NCI-H748 (cell line): ENCODE data around the gene C15orf39.
"Not testable (repeated sequence)": the region's sequence is repeated elsewhere in the genome, so short reads cannot be mapped to it uniquely, and the experiment has no call there.

Source experiments
- DNase-seq: peaks from one replicate; lab custom pipeline; 2025; ENCODE audit not compliant: unreplicated experiment; lab: John Stamatoyannopoulos, UW

C15orf39 gene

GRCh38 chr15:75209289-75209676 lies 7.6 kb downstream of the C15orf39 start:
- DNase-seq: no peak

GRCh38 chr15:75210811-75211230 lies 9.1 kb downstream of the C15orf39 start:
- DNase-seq: no peak

- no peak for DNase-seq
Observed at GRCh38 chr15:75211436-75212199, 9.9 kb downstream of the C15orf39 start.

GRCh38 chr15:75212200-75212858 lies 10.6 kb downstream of the C15orf39 start:
- DNase-seq: no peak

DNA sequence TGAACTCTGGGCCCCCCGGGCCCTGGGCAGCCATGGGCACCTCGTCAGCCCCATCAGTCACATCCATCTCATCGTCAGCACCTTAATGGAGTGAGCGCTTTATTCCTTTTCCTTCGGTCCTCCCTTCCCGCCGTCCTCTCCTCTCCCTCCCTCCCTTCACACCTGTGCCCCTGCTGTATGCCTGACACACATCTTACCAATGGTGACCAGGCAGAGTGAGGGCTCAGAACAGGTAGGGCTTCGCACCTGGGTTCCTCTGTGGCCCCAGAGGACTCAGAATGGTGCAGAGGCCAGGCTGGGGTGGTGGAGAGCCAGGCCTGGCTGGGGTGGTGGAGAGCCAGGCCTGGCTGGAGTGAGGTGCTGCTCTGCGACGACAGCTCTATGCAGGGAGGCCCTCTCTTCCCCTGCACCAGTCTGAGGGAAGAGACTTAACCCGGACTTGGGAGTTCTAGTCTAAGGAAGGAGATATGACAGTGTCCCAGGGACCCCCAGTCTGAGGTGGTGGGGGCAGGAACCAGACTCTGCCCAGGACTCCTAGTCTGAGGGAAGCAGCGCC lies 11.6 kb downstream of the C15orf39 start:
- no peak for DNase-seq

- no peak for DNase-seq
Observed at GRCh38 chr15:75213768-75214221, 12.1 kb downstream of the C15orf39 start.

GRCh38 chr15:75214293-75215096 lies 12.8 kb downstream of the C15orf39 start:
- no peak for DNase-seq

GRCh38 chr15:75215107-75216004 lies 13.7 kb downstream of the C15orf39 start:
- no peak for DNase-seq

- no peak for DNase-seq
Observed at GRCh38 chr15:75217012-75217411, 15.3 kb downstream of the C15orf39 start.

DNA sequence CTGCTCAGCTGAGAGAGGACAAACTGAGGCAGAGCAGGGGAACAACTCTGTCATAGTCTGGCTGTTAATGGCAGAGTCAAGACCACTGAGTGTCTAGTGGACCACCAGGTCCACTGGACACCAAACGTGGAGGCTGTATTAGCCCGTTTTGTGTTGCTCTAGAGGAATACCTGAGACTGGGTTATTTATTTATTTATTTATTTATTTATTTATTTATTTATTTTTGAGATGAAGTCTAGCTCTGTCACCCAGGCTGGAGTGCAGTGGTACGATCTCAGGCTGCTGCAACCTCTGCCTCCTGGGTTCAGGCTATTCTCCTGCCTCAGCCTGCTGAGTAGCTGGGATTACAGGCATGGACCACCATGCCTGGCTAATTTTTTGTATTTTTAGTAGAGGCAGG lies 15.9 kb downstream of the C15orf39 start:
- not testable (repeated sequence) for DNase-seq

DNA sequence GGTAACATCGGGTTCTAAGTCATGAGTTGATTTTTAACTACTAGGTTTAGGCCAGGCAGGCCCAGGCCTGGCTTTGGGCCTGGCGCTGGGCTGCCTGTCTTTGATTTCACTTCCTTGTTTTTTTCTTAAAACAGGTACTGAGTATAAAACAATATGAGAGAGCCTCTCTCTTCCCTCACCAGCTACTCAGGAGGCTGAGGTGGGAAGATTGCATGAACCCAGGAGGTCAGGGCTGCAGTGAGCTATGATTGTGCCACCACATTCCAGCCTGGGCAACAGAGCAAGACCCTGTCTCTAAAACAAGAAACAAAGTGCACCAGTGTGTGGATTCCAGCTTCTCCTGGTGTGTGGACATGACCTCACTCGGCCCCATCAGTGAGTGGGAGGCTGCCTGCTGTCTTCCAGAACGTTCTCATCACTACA lies 17.8 kb downstream of the C15orf39 start:
- not testable (repeated sequence) for DNase-seq

DNA sequence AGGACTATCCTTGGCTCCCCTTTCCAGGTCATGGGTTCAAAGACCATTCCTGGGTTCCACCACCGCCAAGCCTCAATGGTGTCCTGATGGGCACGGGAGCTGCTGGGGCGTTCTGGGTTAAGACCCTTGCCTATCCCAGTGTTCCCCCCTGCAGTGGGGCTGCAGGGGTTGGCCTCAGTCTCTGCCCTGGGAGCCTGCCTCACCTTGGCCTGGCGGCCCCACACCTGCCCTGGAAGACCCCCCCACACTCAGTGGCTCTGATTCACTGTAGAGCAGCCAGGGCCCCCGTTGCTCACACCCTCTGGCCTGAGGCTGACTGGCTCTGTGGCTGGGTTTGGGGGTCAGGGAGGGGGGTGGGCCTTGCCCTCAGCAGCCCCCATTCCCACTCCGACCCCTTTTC lies 22.0 kb downstream of the C15orf39 start:
- no peak for DNase-seq

GRCh38 chr15:75224281-75224680 lies 22.6 kb downstream of the C15orf39 start:
- no peak for DNase-seq

- DNase-seq: not testable (repeated sequence)
Observed at GRCh38 chr15:75225102-75225836, 23.6 kb downstream of the C15orf39 start.

GRCh38 chr15:75225951-75226732 lies 24.5 kb downstream of the C15orf39 start:
- DNase-seq: no peak

- not testable (repeated sequence) for DNase-seq
Observed at GRCh38 chr15:75227112-75227511, 25.4 kb downstream of the C15orf39 start.

DNA sequence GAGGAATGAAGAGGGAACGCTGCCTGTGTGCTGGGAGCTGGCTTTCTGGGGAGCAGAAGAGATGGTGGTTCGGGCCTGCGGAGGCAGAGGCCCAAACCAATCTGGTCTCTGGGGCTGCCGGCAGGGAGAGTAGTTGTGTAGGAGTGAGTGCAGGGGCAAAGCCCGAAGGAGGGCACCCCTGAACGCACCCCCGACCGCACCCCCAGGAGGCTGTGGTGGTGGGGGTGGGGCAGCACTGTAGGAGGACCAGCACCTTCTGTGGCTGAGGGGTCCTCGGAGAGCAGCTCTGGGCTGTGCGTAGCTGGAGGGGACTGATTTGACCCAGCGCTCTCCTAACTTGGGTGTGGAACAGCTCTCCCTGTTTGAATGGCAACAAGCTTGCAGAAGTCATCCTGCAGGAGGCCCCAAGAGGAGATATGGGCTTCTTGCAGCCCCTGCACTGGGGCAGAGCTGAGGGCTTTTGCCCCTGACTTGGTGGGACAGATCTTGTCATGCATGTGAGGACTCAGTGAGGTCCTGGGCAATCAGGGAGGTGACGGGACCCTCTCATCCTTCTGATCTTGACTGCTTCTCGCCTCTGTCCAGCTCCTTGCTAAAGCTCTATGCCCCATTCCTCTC lies 26.1 kb downstream of the C15orf39 start:
- no peak for DNase-seq

- DNase-seq: no peak
Observed at GRCh38 chr15:75228787-75229186, 27.1 kb downstream of the C15orf39 start.
